Activated CD4-positive, alpha-beta memory T cell treated with anti-CD3 and anti-CD28 coated beads, Interleukin-2, amount 10 ng/mL, durations not matched to agents 7 days and 5 days (primary cell): ENCODE data around the gene PDE9A. TPM values are rescaled to one million over a fixed set of nuclear protein-coding genes. Genes with fewer than 3 reads are reported as not detected.

Source experiments
- CTCF ChIA-PET: fragments of 350-600 bp; sonication (Branson Sonifier 250); formaldehyde crosslinking; loops from one replicate; lab custom pipeline; 2021; ENCODE audit warnings: antibody characterized with exemption, inconsistent platforms; lab: Charles Lee
- POLR2A ChIA-PET: fragments of 350-600 bp; sonication (Branson Sonifier 250); formaldehyde crosslinking; loops from one replicate; lab custom pipeline; 2021; ENCODE audit warnings: antibody characterized with exemption; lab: Charles Lee
- DNase-seq: peaks from one replicate; pipeline ENCODE4 v3.0.0-alpha.2; 2020
- H3K27ac Mint-ChIP-seq: one replicate; pipeline ENCODE4 v1.8.0; 2021; ENCODE audit warnings: mild to moderate bottlenecking, mixed read lengths
- H3K27me3 Mint-ChIP-seq: one replicate; pipeline ENCODE4 v1.8.0; 2021; ENCODE audit warnings: mixed read lengths
- H3K36me3 Mint-ChIP-seq: one replicate; pipeline ENCODE4 v1.8.0; 2021; ENCODE audit warnings: low read depth, mixed read lengths
- H3K4me1 Mint-ChIP-seq: one replicate; pipeline ENCODE4 v1.8.0; 2021; ENCODE audit warnings: mixed read lengths
- H3K4me3 Mint-ChIP-seq: one replicate; pipeline ENCODE4 v1.8.0; 2021; ENCODE audit warnings: mild to moderate bottlenecking, mixed read lengths
- H3K9me3 Mint-ChIP-seq: one replicate; pipeline ENCODE4 v1.8.0; 2021; ENCODE audit warnings: mixed read lengths
- total RNA-seq, 2 experiments: library from RNA; stranded (reverse); gene quantifications; one replicate each; pipeline ENCODE4 v1.2.3, GENCODE V29; 2021

Gene PDE9A
- total RNA-seq, 2 experiments from 2014 or later: 13.9 to 14.3 TPM

DNA sequence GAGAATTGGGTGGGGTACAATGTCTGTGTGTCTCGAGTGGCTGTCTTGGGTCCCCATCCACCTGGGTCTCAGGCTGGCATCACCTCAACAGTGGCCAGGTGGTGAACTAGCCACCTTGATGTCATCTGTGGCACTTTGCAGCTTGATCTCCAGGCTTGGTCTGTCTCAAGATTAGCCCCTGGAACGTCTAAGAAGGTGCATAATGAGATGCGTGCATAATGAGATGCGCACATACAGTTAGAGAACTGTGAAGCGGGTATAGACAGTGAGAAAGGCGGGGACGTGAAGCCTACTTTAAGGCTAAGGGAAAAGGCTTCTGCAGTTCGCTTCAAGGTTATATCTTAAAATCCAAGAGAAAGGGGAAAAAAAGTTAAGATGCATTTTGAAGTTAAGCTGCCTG, 127.2 kb downstream of the PDE9A start:
- H3K36me3 Mint-ChIP-seq: no peaks in the 10 kb centered on the region
- no peaks in the 10 kb centered on the region for H3K9me3 Mint-ChIP-seq
- no peak overlapping the region for H3K4me3 Mint-ChIP-seq
- CTCF ChIA-PET: no interaction called here
- H3K4me1 Mint-ChIP-seq: peaks cover 46% of the 10 kb centered on the region
- POLR2A ChIA-PET: interaction anchor here (0.9 kb wide), 1 partner anchor 33 kb away, joined by 4 read pairs; no protein-coding TSS in a partner anchor
- DNase-seq: no peak
- H3K27me3 Mint-ChIP-seq: peaks cover 28% of the 10 kb centered on the region
- H3K27ac Mint-ChIP-seq: no peak overlapping the region

DNA sequence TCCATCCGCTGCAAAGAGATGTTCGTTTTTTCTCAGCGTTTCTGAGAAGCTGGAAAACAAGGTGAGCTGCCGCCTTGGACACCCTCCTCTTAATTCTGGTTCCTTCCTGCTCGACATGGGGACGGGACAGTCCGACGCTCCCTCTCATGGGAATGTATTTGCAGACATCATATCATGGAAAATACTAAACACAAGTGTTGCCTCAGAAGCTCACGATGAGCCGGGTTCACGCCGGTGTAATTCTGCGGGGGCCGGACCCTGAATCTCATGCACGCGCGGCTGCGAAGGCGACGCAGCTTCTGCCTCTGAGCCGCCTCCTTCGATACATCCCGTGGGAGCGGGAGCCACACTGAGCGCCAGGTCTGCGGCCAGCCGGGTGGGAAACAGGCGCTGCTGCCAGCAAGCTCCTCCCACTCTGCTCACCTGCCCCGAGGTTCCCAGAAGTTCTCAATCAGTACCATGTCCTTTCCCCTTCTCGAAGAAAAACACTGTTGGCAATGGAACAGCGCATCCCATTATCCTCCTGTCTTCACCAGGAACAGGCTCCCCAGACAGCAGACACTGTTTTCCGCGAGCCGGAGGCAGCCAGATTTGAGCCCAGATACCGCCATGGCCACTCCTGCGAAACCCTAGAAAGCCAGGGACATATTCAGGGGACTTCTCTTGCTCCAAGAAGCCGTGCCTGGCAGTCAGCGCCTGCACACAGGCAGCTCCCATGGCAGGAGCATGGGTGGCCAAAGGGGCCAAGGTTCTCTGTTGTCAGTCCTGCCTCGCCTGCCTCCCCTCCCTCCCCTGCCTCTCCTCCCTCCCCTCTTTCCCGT, 127.9 kb downstream of the PDE9A start:
- H3K36me3 Mint-ChIP-seq: no peaks in the 10 kb centered on the region
- H3K4me1 Mint-ChIP-seq: peaks cover 47% of the 10 kb centered on the region
- no peak overlapping the region for H3K27ac Mint-ChIP-seq
- no peak for DNase-seq
- no peaks in the 10 kb centered on the region for H3K9me3 Mint-ChIP-seq
- POLR2A ChIA-PET: interaction anchor here (0.9 kb wide), 1 partner anchor 34 kb away, joined by 4 read pairs; no protein-coding TSS in a partner anchor
- CTCF ChIA-PET: no interaction called here
- no peak overlapping the region for H3K4me3 Mint-ChIP-seq
- peaks cover 28% of the 10 kb centered on the region for H3K27me3 Mint-ChIP-seq

DNA sequence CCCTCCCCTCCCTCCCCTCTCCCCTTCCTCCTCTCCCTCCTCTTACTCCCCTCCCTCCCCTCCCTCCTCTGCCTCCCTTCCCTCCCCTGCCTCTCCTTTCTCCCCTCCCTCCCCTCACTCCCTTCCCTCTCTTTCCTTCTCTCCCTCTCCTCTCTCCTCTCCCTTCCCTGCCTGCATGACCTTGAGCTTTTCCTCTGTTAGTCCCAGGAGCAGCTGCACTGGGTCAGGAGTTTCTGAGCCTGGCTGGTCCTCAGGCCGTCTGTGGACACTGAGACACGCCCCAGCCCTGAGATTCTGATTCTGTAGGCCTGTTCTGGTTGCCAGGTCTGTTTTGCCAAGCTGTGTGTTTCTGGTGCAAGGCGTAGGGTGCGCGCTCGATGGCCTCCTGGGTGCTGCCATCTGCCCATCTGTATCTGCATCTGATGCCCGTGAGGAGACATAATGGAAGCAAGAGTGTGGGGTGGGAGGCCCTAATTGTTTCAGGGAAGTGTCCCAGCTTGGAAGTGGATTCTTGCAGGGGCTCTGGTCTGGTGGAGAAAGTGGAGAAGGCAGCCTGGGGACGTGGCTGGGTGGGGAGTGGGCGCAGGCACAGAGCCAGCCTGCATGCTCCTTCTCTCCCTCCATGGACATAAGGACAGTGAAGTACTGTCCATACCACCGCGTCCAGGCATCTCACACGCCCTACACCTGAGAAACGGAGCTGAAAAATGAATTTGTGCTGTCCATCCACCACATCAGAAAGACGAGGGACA, 128.7 kb downstream of the PDE9A start:
- no peak overlapping the region for H3K27ac Mint-ChIP-seq

DNA sequence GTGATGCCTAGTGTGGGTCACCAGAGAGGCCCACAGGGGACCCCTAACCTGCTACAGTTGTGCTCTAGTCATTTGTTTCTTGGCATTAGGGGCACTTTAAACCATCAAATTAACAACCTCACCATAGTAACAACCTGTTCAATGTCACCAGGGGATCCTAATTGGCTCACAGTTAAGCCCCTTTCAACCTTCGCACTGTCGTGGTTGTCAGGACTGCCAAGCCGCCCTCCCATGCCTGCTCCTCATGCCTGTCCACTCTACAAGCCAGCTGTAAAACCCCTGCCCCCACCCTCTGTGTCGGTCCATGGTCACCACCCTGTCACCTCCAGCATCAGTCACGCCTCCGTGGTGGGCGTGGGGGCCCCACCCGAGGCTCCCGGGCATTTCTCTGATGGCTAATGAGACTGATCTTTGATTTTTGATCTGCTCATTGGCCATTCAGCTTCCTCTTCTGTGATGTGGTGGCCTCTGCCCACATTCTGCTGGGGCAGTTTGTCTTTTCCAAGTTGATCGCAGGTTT, 129.4 kb downstream of the PDE9A start:
- Mint-ChIP-seq H3K27ac (peak overlapping the region; percentile 59), H3K4me1 (peaks cover 47% of the 10 kb centered on the region), H3K9me3 (no peaks in the 10 kb centered on the region), H3K36me3 (no peaks in the 10 kb centered on the region), H3K27me3 (peaks cover 31% of the 10 kb centered on the region), H3K4me3 (no peak overlapping the region)
- ChIA-PET CTCF (interaction anchor here (1.3 to 1.4 kb wide), 2 partner anchors 36 to 189 kb away, joined by 3 to 8 read pairs; no protein-coding TSS in a partner anchor), POLR2A (interaction anchor here (1.2 to 1.7 kb wide), 5 partner anchors 36 to 379 kb away, joined by 3 to 12 read pairs (median 5); partner anchors contain the start of gene UBASH3A)
- no peak for DNase-seq

More for the DNA sequence above, 128.7 kb downstream of the PDE9A start:
- H3K27me3 Mint-ChIP-seq: peaks cover 30% of the 10 kb centered on the region
- H3K4me3 Mint-ChIP-seq: no peak overlapping the region
- no peak for DNase-seq
- H3K4me1 Mint-ChIP-seq: peaks cover 47% of the 10 kb centered on the region
- ChIA-PET POLR2A (no interaction called here), CTCF (interaction anchor here (1.3 kb wide), 1 partner anchor 37 kb away, joined by 3 read pairs; no protein-coding TSS in a partner anchor)
- H3K9me3 Mint-ChIP-seq: no peaks in the 10 kb centered on the region
- H3K36me3 Mint-ChIP-seq: no peaks in the 10 kb centered on the region

DNA sequence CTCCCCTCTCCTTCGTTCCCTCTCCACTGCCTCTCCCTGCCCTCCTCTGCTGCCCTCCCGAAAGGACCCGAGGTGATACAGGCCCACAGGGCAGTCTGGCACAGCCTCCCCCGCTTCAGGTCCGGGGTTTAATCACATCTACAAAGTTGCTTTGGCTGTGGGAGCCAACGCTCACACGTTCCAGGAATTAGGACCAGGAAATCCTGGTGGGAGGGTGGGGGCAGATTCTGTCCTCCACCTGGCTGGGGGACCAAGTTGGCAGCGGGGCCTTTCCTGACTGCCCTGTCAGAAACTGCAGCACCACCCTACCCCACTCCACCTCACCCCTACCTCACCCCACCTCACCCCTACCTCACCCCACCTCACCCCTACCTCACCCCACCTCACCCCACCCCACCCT, 130.9 kb downstream of the PDE9A start:
- H3K4me1 Mint-ChIP-seq: peaks cover 47% of the 10 kb centered on the region
- no peaks in the 10 kb centered on the region for H3K36me3 Mint-ChIP-seq
- H3K27ac Mint-ChIP-seq: peak overlapping the region; percentile 96
- ChIA-PET POLR2A (interaction anchor here (0.7 to 1.7 kb wide), 6 partner anchors 37 to 381 kb away, joined by 3 to 12 read pairs (median 4); partner anchors contain the start of genes PKNOX1 and UBASH3A), CTCF (interaction anchor here (1.4 kb wide), 1 partner anchor 191 kb away, joined by 8 read pairs; no protein-coding TSS in a partner anchor)
- no peaks in the 10 kb centered on the region for H3K9me3 Mint-ChIP-seq
- peaks cover 32% of the 10 kb centered on the region for H3K27me3 Mint-ChIP-seq
- no peak for DNase-seq
- H3K4me3 Mint-ChIP-seq: peak overlapping the region; percentile 69

DNA sequence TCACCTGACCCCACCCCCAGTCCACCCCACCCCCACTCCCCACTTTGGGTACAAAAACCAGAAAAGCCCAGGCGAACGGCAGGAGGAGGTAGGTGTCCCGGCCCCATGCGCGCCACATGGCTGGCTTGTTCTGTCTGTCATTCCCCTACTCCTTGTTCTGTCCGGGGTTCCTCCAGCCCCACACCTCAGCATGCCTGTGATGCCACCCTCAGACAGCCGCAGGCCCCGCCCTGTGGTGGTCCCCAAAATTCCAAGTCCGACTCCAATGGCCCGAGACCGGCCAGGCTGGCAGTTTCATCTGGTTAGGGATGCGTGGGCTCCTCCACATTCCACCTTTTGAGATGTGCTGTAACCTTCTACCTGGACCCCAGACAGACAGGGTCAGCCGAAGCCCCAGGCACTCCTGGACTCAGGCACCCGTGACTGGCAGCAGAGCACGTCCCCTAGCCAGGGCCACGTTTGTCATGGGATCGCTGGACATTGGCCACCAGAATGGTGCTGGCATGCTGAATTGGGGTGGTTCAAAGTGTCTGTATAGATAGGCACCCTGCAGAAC, 131.6 kb downstream of the PDE9A start:
- CTCF ChIA-PET: no interaction called here
- DNase-seq: no peak

DNA sequence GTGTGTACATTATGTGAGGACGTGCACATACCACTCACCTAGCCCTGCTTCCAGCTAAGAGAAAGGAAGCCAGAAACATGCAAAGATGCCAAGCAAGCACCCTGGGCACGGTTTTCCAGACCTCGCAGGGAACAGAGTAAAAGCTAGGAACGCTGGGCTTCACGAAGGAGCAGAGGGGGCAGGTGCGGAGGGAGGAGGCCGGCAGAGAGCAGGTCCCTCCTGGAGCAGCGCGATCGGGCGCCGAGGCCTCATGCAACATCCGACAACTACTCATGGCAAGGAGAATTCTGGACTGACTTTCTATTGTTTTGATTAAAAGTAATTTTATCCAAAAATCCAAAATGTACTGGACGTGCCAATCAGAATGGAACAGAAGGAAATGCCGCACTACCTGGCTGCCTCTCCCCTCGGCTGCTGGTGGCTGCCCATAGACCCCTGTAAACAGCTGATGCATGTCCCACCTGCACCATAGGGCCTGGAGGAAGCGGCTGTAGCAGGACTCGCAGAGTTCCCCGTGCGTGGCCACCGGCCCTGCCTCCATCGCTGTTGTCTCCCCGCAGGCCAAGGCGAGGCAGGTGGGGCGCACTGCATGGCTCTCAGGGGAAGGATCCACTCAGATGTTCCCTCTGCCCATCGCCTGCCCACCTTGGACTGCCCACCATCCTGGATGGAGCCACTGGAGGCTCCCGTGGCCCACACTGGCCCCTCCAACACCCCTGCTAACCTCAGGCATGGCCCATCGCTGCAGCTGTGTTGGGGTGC, 132.4 kb downstream of the PDE9A start:
- Mint-ChIP-seq H3K27ac (peak overlapping the region; percentile 78), H3K27me3 (peaks cover 28% of the 10 kb centered on the region), H3K4me3 (no peak overlapping the region), H3K9me3 (no peaks in the 10 kb centered on the region), H3K4me1 (peaks cover 43% of the 10 kb centered on the region), H3K36me3 (no peaks in the 10 kb centered on the region)
- no peak for DNase-seq
- ChIA-PET POLR2A (no interaction called here), CTCF (no interaction called here)

More for the DNA sequence above, 131.6 kb downstream of the PDE9A start:
- Mint-ChIP-seq H3K4me1 (peaks cover 47% of the 10 kb centered on the region), H3K27me3 (peaks cover 28% of the 10 kb centered on the region), H3K4me3 (no peak overlapping the region), H3K27ac (peak overlapping the region; percentile 78), H3K36me3 (no peaks in the 10 kb centered on the region), H3K9me3 (no peaks in the 10 kb centered on the region)
- POLR2A ChIA-PET: no interaction called here

DNA sequence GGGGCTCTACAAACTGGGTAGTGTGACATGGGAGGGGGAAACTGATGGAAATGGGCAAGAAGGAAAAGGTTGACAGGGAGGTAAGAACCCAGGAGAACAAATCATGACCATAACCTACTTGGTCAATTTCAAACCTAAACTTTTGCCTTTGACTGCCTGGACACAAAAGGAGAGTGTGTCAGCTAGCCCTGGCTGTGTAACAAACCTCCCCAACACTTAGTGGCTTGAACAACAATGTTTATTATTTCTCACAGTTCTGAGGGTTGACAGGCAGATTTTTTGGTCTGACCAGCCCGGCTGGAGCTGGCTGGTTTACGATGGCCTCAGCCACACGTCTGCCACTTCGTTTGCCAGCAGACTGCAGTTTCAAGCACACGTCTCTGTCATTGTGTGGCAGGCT, 133.5 kb downstream of the PDE9A start:
- Mint-ChIP-seq H3K27ac (no peak overlapping the region), H3K9me3 (no peaks in the 10 kb centered on the region), H3K4me3 (no peak overlapping the region), H3K27me3 (peaks cover 20% of the 10 kb centered on the region), H3K36me3 (no peaks in the 10 kb centered on the region), H3K4me1 (peaks cover 34% of the 10 kb centered on the region)
- ChIA-PET CTCF (no interaction called here), POLR2A (no interaction called here)
- no peak for DNase-seq

DNA sequence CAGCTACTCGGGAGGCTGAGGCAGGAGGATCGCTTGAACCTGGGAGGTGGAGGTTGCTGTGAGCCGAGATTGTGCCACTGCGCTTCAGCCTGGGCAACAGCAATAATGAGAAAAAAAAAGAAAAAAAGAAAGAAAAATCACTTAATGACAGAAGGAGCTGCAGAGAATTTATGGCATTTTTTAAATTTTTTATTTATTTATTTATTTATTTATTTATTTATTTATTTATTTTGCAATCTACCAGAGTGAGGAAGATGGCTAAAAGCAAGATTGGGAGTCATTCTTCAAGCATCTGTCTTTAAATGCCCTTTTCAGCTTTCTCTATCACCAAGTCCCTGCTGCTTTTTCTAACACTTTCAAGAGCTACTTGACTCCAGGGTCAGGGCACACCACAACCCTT, 134.2 kb downstream of the PDE9A start:
- ChIA-PET POLR2A (no interaction called here), CTCF (no interaction called here)
- no peak for DNase-seq
- no peaks in the 10 kb centered on the region for H3K36me3 Mint-ChIP-seq
- peaks cover 27% of the 10 kb centered on the region for H3K4me1 Mint-ChIP-seq
- peaks cover 14% of the 10 kb centered on the region for H3K27me3 Mint-ChIP-seq
- no peak overlapping the region for H3K4me3 Mint-ChIP-seq
- no peak overlapping the region for H3K27ac Mint-ChIP-seq
- H3K9me3 Mint-ChIP-seq: no peaks in the 10 kb centered on the region

DNA sequence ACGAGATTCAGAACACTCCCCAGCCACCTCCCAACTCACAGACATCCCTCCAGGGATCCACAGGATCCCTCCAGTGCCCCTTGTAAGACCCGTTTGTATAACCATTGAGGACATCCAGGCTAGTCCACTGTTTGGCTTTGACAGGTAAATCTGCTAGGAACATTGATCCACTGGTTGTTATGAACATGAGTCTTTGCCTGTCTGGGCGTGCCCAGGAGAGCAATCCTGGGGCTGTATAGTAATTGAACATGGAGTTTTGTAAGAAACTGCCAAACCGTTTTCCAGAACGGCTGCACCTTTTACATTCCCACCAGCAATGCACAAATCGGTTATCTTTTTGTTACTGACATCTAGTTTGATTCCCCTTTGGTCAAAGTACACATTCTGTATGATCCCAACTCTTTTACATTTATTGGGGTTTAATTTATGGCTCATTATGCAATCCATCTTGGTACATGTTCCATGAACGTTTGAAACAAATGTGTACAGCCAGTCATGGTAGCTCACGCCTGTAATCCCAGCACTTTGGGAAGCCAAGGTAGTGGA, 137.2 kb downstream of the PDE9A start:
- no peak for DNase-seq
- Mint-ChIP-seq H3K9me3 (no peaks in the 10 kb centered on the region), H3K36me3 (no peaks in the 10 kb centered on the region), H3K4me1 (peaks cover 1% of the 10 kb centered on the region), H3K27ac (no peak overlapping the region), H3K27me3 (peaks cover 19% of the 10 kb centered on the region), H3K4me3 (no peak overlapping the region)
- CTCF ChIA-PET: no interaction called here
- POLR2A ChIA-PET: no interaction called here

DNA sequence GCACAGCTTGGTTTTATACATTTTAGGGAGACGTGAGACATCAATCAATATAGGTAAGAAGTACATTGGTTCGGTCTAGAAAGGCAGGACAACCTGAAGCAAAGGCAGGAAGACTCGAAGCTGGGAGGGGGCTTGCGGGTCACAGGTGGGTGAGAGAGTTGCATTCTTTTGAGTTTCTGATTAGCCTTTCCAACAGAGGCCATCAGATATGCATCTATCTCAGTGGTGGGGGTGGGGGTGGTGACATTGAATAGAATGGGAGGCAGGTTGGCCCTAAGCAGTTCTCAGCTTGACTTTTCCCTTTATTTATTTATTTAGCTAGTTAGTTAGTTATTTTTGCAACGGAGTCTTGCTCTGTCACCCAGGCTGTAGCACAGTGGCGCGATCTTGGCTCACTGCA, 140.4 kb downstream of the PDE9A start:
- H3K27me3 Mint-ChIP-seq: peaks cover 20% of the 10 kb centered on the region
- no peak overlapping the region for H3K27ac Mint-ChIP-seq
- H3K4me1 Mint-ChIP-seq: peaks cover 1% of the 10 kb centered on the region
- POLR2A ChIA-PET: no interaction called here
- CTCF ChIA-PET: no interaction called here
- no peaks in the 10 kb centered on the region for H3K9me3 Mint-ChIP-seq
- no peak overlapping the region for H3K4me3 Mint-ChIP-seq
- no peaks in the 10 kb centered on the region for H3K36me3 Mint-ChIP-seq
- DNase-seq: no peak

DNA sequence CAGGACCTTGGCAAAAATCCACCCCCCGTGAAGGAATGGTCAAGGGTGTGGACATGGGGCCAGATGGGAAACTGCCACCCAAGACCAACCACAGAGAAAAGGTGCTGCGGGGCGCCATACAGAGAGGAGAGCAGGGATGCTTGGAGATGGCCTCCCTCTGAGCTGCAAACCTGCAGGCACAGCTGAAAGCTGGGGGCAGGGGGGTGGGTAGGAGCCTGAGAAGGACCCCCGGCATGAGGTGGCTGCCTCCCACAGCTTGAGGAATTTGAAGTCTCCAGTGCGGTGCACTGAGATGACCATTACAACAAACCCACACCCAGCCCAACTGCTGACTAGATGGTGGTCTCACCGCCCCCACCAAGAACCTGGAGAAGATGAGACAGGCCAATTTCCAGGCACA, 141.1 kb downstream of the PDE9A start:
- no peak for DNase-seq
- ChIA-PET CTCF (no interaction called here), POLR2A (no interaction called here)
- Mint-ChIP-seq H3K27me3 (peaks cover 20% of the 10 kb centered on the region), H3K4me3 (no peak overlapping the region), H3K9me3 (no peaks in the 10 kb centered on the region), H3K4me1 (peaks cover 9% of the 10 kb centered on the region), H3K27ac (no peak overlapping the region), H3K36me3 (no peaks in the 10 kb centered on the region)
